ENCODE data around the gene OBSL1. TPM values are rescaled to one million over a fixed set of nuclear protein-coding genes. Genes with fewer than 3 reads are reported as not detected.

Gene OBSL1
- total RNA-seq, 2 donors from 2014 or later = 11.0 to 11.9 TPM

DNA sequence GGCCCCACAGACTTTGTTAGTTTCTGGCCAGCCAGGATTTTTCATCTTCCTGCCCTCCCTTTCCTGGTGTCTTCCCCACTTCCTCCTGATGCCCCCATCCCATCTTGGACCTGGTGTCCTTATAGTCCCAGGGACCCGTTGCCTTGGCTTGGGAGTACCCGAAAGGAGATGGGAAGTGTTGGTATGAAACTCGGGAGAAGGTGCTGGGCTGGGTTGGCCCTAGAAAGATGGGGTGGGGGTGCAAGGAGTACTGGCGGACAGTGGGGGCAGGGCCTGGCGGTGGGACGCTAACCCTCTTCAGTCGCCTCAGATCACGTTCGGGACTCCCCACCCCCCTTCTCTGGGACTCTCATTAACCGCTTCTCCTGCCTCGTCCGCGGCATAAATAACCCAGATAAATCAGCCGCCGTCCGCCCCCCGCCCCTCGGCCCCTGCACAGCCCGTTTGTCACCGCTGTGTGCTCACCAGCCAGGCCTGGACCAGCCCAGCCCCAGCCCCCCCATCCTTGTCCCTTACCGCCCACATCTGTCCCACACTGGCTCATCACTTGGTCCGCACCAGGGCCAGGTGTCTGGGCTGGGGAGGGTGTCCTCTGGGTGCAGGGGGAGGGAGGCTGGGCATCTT is 60.7 kb downstream of the OBSL1 start:
- intact Hi-C loops (cut with DNase I, micrococcal nuclease) = no loop called here
- DNase-seq = no peak

GRCh38 chr2:219509780-219510511 is 61.4 kb downstream of the OBSL1 start:
- peak; percentile 81 for ATAC-seq
- peak; percentile 50 to 66 for DNase-seq
- intact Hi-C loops (cut with DNase I, micrococcal nuclease) = no loop called here

More for the DNA sequence above, 60.7 kb downstream of the OBSL1 start:
- ATAC-seq = no peak

DNA sequence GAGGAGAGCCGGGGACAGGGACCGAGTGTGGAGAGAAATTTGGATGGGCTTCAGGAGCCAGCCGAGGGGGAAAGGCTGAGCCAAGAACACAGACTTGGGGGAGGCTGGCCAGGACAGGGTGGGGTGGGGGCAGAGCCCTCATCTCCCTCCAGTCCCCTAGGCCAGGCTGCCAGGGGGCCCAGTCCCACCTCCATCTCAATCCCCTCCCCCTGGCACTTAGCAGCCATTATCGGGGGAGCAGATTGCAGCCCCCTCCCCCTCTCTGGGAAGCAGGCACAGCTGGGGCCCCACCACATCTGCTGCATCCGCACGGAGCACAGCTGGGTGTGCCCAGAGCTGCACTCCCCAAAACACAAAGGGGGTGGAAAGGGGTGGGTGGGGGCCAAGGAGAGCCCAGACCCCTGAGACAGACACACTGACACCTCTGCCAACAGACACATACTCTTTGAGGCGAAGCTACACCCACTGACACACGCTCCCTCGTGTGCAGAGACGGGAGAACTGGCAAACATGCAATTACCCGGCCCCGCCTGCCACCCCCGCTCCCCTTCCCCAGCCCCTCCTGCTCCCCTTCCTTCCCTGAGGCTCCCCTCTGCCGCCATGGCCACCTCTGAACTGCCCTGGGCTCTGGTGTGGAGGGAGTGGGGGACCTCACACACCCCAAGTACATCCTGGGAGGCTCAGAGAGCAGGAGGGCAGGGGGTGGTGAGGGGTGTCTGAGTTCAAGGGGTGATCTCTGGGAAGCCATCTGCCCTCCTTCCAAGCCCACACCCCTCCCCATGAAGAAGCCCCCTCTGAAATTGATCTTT is 62.2 kb downstream of the OBSL1 start:
- DNase-seq (no peak), ATAC-seq (peak; percentile 29)
- intact Hi-C loops (cut with DNase I, micrococcal nuclease) = no loop called here

- intact Hi-C loops (cut with DNase I, micrococcal nuclease) = no loop called here
- no peak for ATAC-seq
- no peak for DNase-seq
Observed at GRCh38 chr2:219508444-219508734, 63.0 kb downstream of the OBSL1 start.

GRCh38 chr2:219507581-219508443 is 63.5 kb downstream of the OBSL1 start:
- intact Hi-C loops (cut with DNase I, micrococcal nuclease) = no loop called here
- DNase-seq (no peak), ATAC-seq (no peak)

DNA sequence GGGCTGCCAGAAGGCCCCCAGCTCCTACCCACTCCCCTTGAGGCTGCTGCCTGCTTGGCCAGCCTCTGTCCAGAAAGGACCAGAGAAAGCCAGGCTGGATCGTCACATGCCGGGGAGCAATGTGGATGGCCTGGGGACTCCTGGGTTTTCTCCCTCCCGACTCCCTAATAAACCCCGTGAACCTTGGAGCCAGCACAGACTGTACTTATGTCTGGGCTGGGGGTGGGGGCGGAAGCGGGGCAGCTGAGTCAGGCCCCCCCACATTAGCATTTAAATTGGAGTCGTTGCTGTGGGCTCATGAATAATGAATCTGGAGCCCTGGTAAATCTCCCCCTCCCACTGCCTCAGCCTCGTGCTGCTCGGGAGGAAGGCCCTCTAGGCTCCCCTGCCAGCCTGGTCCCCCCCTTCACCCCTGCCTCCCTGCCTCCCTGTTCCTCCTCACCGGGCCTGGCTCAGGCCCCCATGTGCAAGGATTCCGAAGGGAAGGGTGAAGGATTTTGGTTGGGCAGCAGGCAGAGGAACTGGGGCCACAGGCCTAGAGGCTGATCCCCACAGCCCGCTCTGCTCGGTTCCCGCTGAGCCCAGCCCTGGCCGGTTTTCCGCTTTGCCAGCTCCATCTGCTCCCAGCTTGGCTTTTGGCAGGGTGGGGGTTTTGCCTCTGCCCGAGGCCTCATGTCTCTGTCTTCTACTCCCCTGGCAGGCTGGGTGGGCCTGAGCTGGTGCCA is 64.4 kb downstream of the OBSL1 start:
- DNase-seq = no peak
- ATAC-seq = no peak
- intact Hi-C loops (cut with DNase I, micrococcal nuclease) = no loop called here

- DNase-seq (no peak), ATAC-seq (no peak)
Observed at GRCh38 chr2:219506153-219506801, 65.1 kb downstream of the OBSL1 start.

GRCh38 chr2:219505585-219505984 is 65.8 kb downstream of the OBSL1 start:
- intact Hi-C loops (cut with DNase I, micrococcal nuclease) = no loop called here
- DNase-seq (no peak), ATAC-seq (no peak)

More at GRCh38 chr2:219506153-219506801, 65.1 kb downstream of the OBSL1 start:
- intact Hi-C loops (cut with DNase I, micrococcal nuclease) = no loop called here

- no peak for DNase-seq
- no peak for ATAC-seq
- intact Hi-C loops (cut with DNase I, micrococcal nuclease) = no loop called here
Observed at GRCh38 chr2:219502618-219503017, 68.7 kb downstream of the OBSL1 start.

GRCh38 chr2:219501849-219502248 is 69.5 kb downstream of the OBSL1 start:
- ATAC-seq (no peak), DNase-seq (no peak)
- intact Hi-C loops (cut with DNase I, micrococcal nuclease) = no loop called here

Small RNAs within 50 kb of the gene (microRNA-seq; reads per million reads assigned to microRNA genes)
- 0 reads per million in 2 donors for gene MIR3132

Other genes starting within 250 kb of the OBSL1 start
- gene RESP18, start 238.8 kb downstream of the OBSL1 start, total RNA-seq = not detected
- 100 to 1,000 TPM in 1 of 2 donors, 10 to 100 TPM in 1; 94.2 to 130 TPM for gene DNPEP, start 183.6 kb downstream of the OBSL1 start, total RNA-seq
- gene DES, start 153.2 kb downstream of the OBSL1 start, total RNA-seq = 100 to 1,000 TPM in 1 of 2 donors, 10 to 100 TPM in 1; 18.5 to 706 TPM
- gene SPEG, start 136.7 kb downstream of the OBSL1 start, total RNA-seq = 10 to 100 TPM in 1 of 2 donors, 1 to 10 TPM in 1; 2.9 to 29.4 TPM
- gene GMPPA, start 72.6 kb downstream of the OBSL1 start, total RNA-seq = 10 to 100 TPM; 44.8 to 56.1 TPM
- not detected for gene ASIC4, start 57.1 kb downstream of the OBSL1 start, total RNA-seq
- 10 to 100 TPM; 27.8 to 37.2 TPM for gene CHPF, start 27.7 kb downstream of the OBSL1 start, total RNA-seq
- gene TMEM198, start 27.5 kb downstream of the OBSL1 start, total RNA-seq = 1 to 10 TPM; 1.4 to 1.6 TPM
- gene INHA, start 771 bp upstream of the OBSL1 start, total RNA-seq = not detected
- gene STK11IP, start 26.3 kb upstream of the OBSL1 start, total RNA-seq = 10 to 100 TPM; 27.9 to 35.5 TPM
- gene SLC4A3, start 56.1 kb upstream of the OBSL1 start, total RNA-seq = 1 to 10 TPM in 1 of 2 donors, under 1 TPM in 1; 0.24 to 1.2 TPM